CD14-positive monocyte (primary cell): Measurements from ENCODE around the gene UBE3D. TPM values are rescaled to one million over a fixed set of nuclear protein-coding genes. Genes with fewer than 3 reads are reported as not detected.

Source experiments
- DNase-seq, 3 donors: peaks; one replicate each; pipeline ENCODE4 v3.0.0-alpha.2; 2011 to 2022
- H2AFZ ChIP-seq: 2 replicates; pipeline ENCODE4 v1.6.0; 2012; ENCODE audit warnings: mild to moderate bottlenecking, low read depth, low read length, inconsistent platforms; ENCODE audit not compliant: insufficient read depth, poor library complexity, severe bottlenecking
- H3K27ac ChIP-seq, 2 donors: 1 replicate in 1 of 2; 2 replicates in 1 of 2; pipeline ENCODE4 v1.5.1; 2012 to 2013; ENCODE audit warnings: low read length in 2 of 2, control low read depth in 1 of 2, inconsistent platforms in 1 of 2, low read depth in 1 of 2, mild to moderate bottlenecking in 1 of 2
- H3K27me3 ChIP-seq, 2 donors: one replicate each; pipeline versions ENCODE4 v1.6.0 to v1.6.1; 2011 to 2013; ENCODE audit warnings: low read length in 2 of 2; ENCODE audit not compliant: control insufficient read depth in 2 of 2, insufficient read depth in 2 of 2
- H3K36me3 ChIP-seq, 2 donors: replicated peaks in 1 of 2; 1 replicate in 1 of 2; 2 replicates in 1 of 2; pipeline versions ENCODE4 v1.5.1 to v1.6.1; 2012 to 2013; ENCODE audit warnings: low read length in 2 of 2, control low read depth in 1 of 2, inconsistent platforms in 1 of 2, mild to moderate bottlenecking in 1 of 2; ENCODE audit not compliant: insufficient read depth in 2 of 2, control insufficient read depth in 1 of 2
- H3K4me1 ChIP-seq, 2 donors: 1 replicate in 1 of 2; 2 replicates in 1 of 2; pipeline versions ENCODE4 v1.5.1 to v1.6.1; 2012 to 2013; ENCODE audit warnings: low read length in 2 of 2, control low read depth in 1 of 2, inconsistent platforms in 1 of 2, mild to moderate bottlenecking in 1 of 2, moderate library complexity in 1 of 2; ENCODE audit not compliant: insufficient read depth in 2 of 2, control insufficient read depth in 1 of 2
- H3K4me2 ChIP-seq: replicated peaks from 2 replicates; pipeline ENCODE3; 2012; ENCODE audit warnings: low read length, moderate library complexity, mild to moderate bottlenecking; ENCODE audit not compliant: poor library complexity, severe bottlenecking; ENCODE audit errors: extremely low read depth
- H3K4me3 ChIP-seq, 3 experiments: fragments of 200-600 bp in 1 of 3; sonication (generic) in 1 of 3; replicated peaks in 1 of 3; 1 replicate in 2 of 3; 2 replicates in 1 of 3; pipeline ENCODE4 v1.5.1; 2011 to 2013; ENCODE audit warnings: low read length in 3 of 3, mild to moderate bottlenecking in 3 of 3, control low read depth in 2 of 3, low read depth in 2 of 3, inconsistent platforms in 1 of 3, moderate library complexity in 1 of 3
- H3K79me2 ChIP-seq: 2 replicates; pipeline ENCODE4 v1.6.0; 2012; ENCODE audit warnings: mild to moderate bottlenecking, control low read depth, inconsistent platforms, low read length, moderate library complexity; ENCODE audit not compliant: insufficient read depth
- H3K9ac ChIP-seq: 2 replicates; pipeline ENCODE4 v1.6.0; 2017; ENCODE audit warnings: low read length, mild to moderate bottlenecking; ENCODE audit not compliant: insufficient read depth, poor library complexity, severe bottlenecking
- H3K9me3 ChIP-seq, 2 donors: replicated peaks in 1 of 2; 1 replicate in 1 of 2; 2 replicates in 1 of 2; pipeline versions ENCODE4 v1.5.1 to v1.6.1; 2012 to 2013; ENCODE audit warnings: low read length in 2 of 2, control low read depth in 1 of 2; ENCODE audit not compliant: control insufficient read depth in 1 of 2, insufficient read depth in 1 of 2
- H4K20me1 ChIP-seq: 2 replicates; pipeline ENCODE4 v1.6.0; 2012; ENCODE audit warnings: mild to moderate bottlenecking, low read length, control low read depth, moderate library complexity; ENCODE audit not compliant: insufficient read depth
- H3K27ac Mint-ChIP-seq, 7 donors: one replicate each; pipeline ENCODE4 v1.8.0; 2020; ENCODE audit warnings: mild to moderate bottlenecking in 7 of 7, mixed read lengths in 7 of 7, moderate library complexity in 6 of 7, inconsistent platforms in 2 of 7
- H3K27me3 Mint-ChIP-seq, 3 donors: one replicate each; pipeline ENCODE4 v1.8.0; 2021 to 2022; ENCODE audit warnings: low read depth in 3 of 3, mild to moderate bottlenecking in 3 of 3, mixed read lengths in 3 of 3, moderate library complexity in 3 of 3, inconsistent platforms in 1 of 3
- H3K36me3 Mint-ChIP-seq, 2 donors: one replicate each; pipeline ENCODE4 v1.8.0; 2020; ENCODE audit warnings: mixed read lengths in 2 of 2, inconsistent platforms in 1 of 2, mild to moderate bottlenecking in 1 of 2
- H3K4me1 Mint-ChIP-seq: one replicate; pipeline ENCODE4 v1.8.0; 2020; ENCODE audit warnings: mild to moderate bottlenecking, mixed read lengths
- H3K4me3 Mint-ChIP-seq, 2 donors: one replicate each; pipeline ENCODE4 v1.8.0; 2020; ENCODE audit warnings: mild to moderate bottlenecking in 2 of 2, mixed read lengths in 2 of 2, moderate library complexity in 1 of 2
- H3K9me3 Mint-ChIP-seq, 7 donors: one replicate each; pipeline ENCODE4 v1.8.0; 2020 to 2022; ENCODE audit warnings: mixed read lengths in 7 of 7, mild to moderate bottlenecking in 6 of 7, moderate library complexity in 6 of 7, inconsistent platforms in 2 of 7
- WGBS: methylation state at CpG from one replicate; pipeline ENCODE4 v1.1.5; 2013; ENCODE audit warnings: missing lambda C conversion rate; ENCODE audit not compliant: insufficient coverage; 5-methylcytosine and 5-hydroxymethylcytosine counted together
- intact Hi-C, 2 donors: fragments of 100-400 bp; cut with micrococcal nuclease; formaldehyde crosslinking; loops; one replicate each; pipeline versions ENCODE4 v1.15.0 to v1.15.1; 2023
- polyA plus RNA-seq, 3 donors: library from polyadenylated mRNA; depleted of rRNA in 1 of 3; unstranded in 2 of 3; stranded (reverse) in 1 of 3; fragments of 300-500 nt in 2 of 3; fragments of >200 nt in 1 of 3; fragmentation: Illumina TruSeq in 2 of 3; gene quantifications; 1 replicate in 2 of 3; 2 replicates in 1 of 3; pipeline ENCODE4 v1.2.3, GENCODE V29; 2012 to 2021
- TF ChIP-seq, protein P1 (sequence below): fragments of 200-600 bp; IDR thresholded peaks from one replicate; pipeline ENCODE4 v1.8.0; 2022; ENCODE audit warnings: antibody characterized with exemption, mild to moderate bottlenecking

UBE3D gene
- polyA plus RNA-seq, 3 donors = 0.61 to 1.7 (median 1.1) TPM

DNA sequence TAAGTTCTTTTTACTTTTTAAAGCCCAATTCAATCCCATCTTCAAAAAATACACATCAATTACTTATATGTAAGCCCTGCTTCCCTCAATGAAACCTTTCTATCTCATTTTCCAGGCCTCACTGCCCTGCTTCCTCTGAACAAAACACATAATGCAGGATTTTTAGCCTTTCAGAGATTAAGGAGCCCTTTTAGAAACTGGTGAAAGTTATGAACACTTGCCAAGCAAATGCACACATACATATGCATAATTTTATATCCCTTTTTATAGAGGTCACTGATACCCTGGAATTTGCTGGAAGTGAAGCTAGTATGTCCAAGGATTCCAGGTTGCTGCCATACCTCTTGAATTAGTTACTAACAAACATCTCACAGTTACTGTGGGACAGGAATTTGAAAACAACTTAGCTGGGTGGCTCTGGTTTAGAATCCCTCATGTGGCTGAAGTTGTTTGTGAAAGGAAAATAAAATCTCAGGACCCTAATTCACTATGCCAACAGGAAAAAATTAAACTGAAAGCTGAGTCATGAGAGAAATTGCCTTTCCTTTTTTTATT lies 75.8 kb downstream of the UBE3D start:
- H3K9ac ChIP-seq = no peak overlapping the region
- H3K4me3 ChIP-seq = no peak overlapping the region
- no peaks in the 10 kb centered on the region for H3K79me2 ChIP-seq
- H3K36me3 ChIP-seq = no peaks in the 10 kb centered on the region
- H3K36me3 Mint-ChIP-seq = no peaks in the 10 kb centered on the region
- H2AFZ ChIP-seq = no peak overlapping the region
- H3K9me3 Mint-ChIP-seq = peaks cover 0 to 3% (median 2%) of the 10 kb centered on the region in 7 donors
- H3K4me1 ChIP-seq = no peaks in the 10 kb centered on the region
- no peaks in the 10 kb centered on the region for H4K20me1 ChIP-seq
- no peak for DNase-seq
- H3K27me3 ChIP-seq = no peaks in the 10 kb centered on the region
- TF ChIP-seq, protein P1, sequence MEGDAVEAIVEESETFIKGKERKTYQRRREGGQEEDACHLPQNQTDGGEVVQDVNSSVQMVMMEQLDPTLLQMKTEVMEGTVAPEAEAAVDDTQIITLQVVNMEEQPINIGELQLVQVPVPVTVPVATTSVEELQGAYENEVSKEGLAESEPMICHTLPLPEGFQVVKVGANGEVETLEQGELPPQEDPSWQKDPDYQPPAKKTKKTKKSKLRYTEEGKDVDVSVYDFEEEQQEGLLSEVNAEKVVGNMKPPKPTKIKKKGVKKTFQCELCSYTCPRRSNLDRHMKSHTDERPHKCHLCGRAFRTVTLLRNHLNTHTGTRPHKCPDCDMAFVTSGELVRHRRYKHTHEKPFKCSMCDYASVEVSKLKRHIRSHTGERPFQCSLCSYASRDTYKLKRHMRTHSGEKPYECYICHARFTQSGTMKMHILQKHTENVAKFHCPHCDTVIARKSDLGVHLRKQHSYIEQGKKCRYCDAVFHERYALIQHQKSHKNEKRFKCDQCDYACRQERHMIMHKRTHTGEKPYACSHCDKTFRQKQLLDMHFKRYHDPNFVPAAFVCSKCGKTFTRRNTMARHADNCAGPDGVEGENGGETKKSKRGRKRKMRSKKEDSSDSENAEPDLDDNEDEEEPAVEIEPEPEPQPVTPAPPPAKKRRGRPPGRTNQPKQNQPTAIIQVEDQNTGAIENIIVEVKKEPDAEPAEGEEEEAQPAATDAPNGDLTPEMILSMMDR = no peak
- H3K27ac Mint-ChIP-seq = no peak overlapping the region
- no peak overlapping the region for H3K27ac ChIP-seq
- intact Hi-C loops = no loop called here
- H3K27me3 Mint-ChIP-seq = no peaks in the 10 kb centered on the region
- H3K4me1 Mint-ChIP-seq = peaks cover 3% of the 10 kb centered on the region
- H3K9me3 ChIP-seq = no peaks in the 10 kb centered on the region
- no peak overlapping the region for H3K4me2 ChIP-seq
- no peak overlapping the region for H3K4me3 Mint-ChIP-seq

DNA sequence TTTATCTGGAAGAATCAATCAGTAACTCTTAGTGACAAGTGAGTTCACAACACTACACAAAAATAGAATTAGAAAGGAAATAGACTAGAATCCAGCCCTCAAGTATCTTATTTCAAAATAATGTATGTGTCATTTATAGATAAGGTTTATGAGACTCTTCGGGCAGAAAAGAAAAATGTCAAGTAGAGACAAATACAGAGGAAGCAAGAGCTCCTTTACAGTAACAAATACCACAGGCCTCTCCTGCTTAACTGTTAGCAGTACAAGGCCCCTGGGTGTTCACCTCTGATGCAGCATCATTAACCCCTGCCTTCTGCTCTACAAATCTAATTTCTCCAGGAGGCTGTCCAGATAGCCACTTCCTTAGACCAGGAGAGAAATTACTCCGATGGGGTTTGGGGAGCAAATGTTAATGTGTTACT lies 76.7 kb downstream of the UBE3D start:
- Mint-ChIP-seq H3K27me3 (no peaks in the 10 kb centered on the region), H3K27ac (no peak overlapping the region), H3K9me3 (peaks cover 0 to 3% (median 2%) of the 10 kb centered on the region in 7 donors), H3K36me3 (no peaks in the 10 kb centered on the region), H3K4me3 (no peak overlapping the region), H3K4me1 (no peaks in the 10 kb centered on the region)
- intact Hi-C loops = no loop called here
- no peaks in the 10 kb centered on the region for H3K4me1 ChIP-seq
- DNase-seq = no peak
- TF ChIP-seq, protein P1 = no peak
- H3K27me3 ChIP-seq = no peaks in the 10 kb centered on the region
- no peaks in the 10 kb centered on the region for H3K79me2 ChIP-seq
- no peaks in the 10 kb centered on the region for H3K9me3 ChIP-seq
- H3K4me3 ChIP-seq = no peak overlapping the region
- no peak overlapping the region for H3K27ac ChIP-seq
- no peaks in the 10 kb centered on the region for H3K36me3 ChIP-seq
- WGBS = no CpG with 5 or more reads among the region's 2 CpGs
- no peak overlapping the region for H3K9ac ChIP-seq
- no peak overlapping the region for H2AFZ ChIP-seq
- no peaks in the 10 kb centered on the region for H4K20me1 ChIP-seq
- no peak overlapping the region for H3K4me2 ChIP-seq
